Thyroid gland (tissue), 4 donors: ENCODE results near the gene YTHDF2. TPM values are rescaled to one million over a fixed set of nuclear protein-coding genes. Genes with fewer than 3 reads are reported as not detected.
"Not testable (repeated sequence)": the region's sequence is repeated elsewhere in the genome, so short reads cannot be mapped to it uniquely, and the experiment has no call there.

ENCODE experiments used
- DNase-seq, 2 donors: peaks; one replicate each; pipeline ENCODE4 v3.0.0-alpha.2; 2019
- H3K27ac ChIP-seq, 3 donors: fragments of 200-600 bp; sonication (generic); 1 replicate in 2 of 3; 2 replicates in 1 of 3; pipeline ENCODE4 v1.5.1; 2016 to 2019; ENCODE audit warnings: mild to moderate bottlenecking in 1 of 3, moderate library complexity in 1 of 3
- H3K27me3 ChIP-seq: fragments of 200-600 bp; sonication (generic); one replicate; pipeline ENCODE4 v1.5.1; 2019
- H3K36me3 ChIP-seq, 2 donors: fragments of 200-600 bp; sonication (generic); one replicate each; pipeline ENCODE4 v1.5.1; 2016 to 2019
- H3K4me1 ChIP-seq, 2 donors: fragments of 200-600 bp; sonication (generic); one replicate each; pipeline ENCODE4 v1.5.1; 2017 to 2019
- H3K4me3 ChIP-seq, 3 donors: fragments of 200-600 bp; sonication (generic); replicated peaks in 1 of 3; 1 replicate in 2 of 3; 2 replicates in 1 of 3; pipeline ENCODE4 v1.5.1; 2016; ENCODE audit warnings: mild to moderate bottlenecking in 1 of 3
- H3K9me3 ChIP-seq: fragments of 200-600 bp; sonication (generic); one replicate; pipeline ENCODE4 v1.5.1; 2017
- CTCF ChIP-seq, 6 experiments: fragments of 200-600 bp in 3 of 6; fragments of 450-650 bp in 3 of 6; sonication (generic) in 3 of 6; IDR thresholded peaks; one replicate each; pipeline ENCODE4 v1.5.1; 2016 to 2019; ENCODE audit warnings: antibody characterized with exemption in 6 of 6, mild to moderate bottlenecking in 2 of 6, inconsistent platforms in 1 of 6, moderate library complexity in 1 of 6
- POLR2A ChIP-seq, 2 donors: fragments of 450-650 bp; IDR thresholded peaks; one replicate each; pipeline ENCODE4 v1.6.1; 2017; ENCODE audit warnings: antibody characterized with exemption in 2 of 2, mild to moderate bottlenecking in 2 of 2, moderate library complexity in 1 of 2
- whole genome bisulfite sequencing, 2 donors: methylation state at CpG; one replicate each; pipeline ENCODE4 v1.1.5; 2017; 5-methylcytosine and 5-hydroxymethylcytosine counted together
- intact Hi-C: fragments of 100-400 bp; cut with DNase I; formaldehyde crosslinking; loops from one replicate; pipeline ENCODE4 v1.15.1; 2023
- total RNA-seq, 4 donors: library from RNA; depleted of rRNA; stranded (reverse); fragments of >200 nt; gene quantifications; one replicate each; pipeline ENCODE4 v1.2.3, GENCODE V29; 2016

The YTHDF2 gene
- 10 to 100 TPM; 53.1 to 74.4 (median 62.2) TPM for total RNA-seq

- peak; percentile 97 to 99 for DNase-seq
- H3K4me1 ChIP-seq, result peaks cover 29 to 41% of the 10 kb centered on the region in 2 donors
- 0 to 3% methylated on average over 23 to 35 of the region's 92 CpGs for WGBS, 2 donors
- H3K36me3 ChIP-seq, result peaks cover 12% of the 10 kb centered on the region in 2 donors
- H3K9me3 ChIP-seq, result no peaks in the 10 kb centered on the region
- intact Hi-C loops, result loop anchor here (5.0 kb wide), 2 partner anchors 36 to 94 kb away; partner anchors contain the start of gene TAF12
- peak within 1 kb of the TSS; percentile 50 to 98 (median 69) for H3K4me3 ChIP-seq
- peak within 1 kb of the TSS; percentile 82 to 86 (median 85) for H3K27ac ChIP-seq
- H3K27me3 ChIP-seq, result no peaks in the 10 kb centered on the region
- TF ChIP-seq POLR2A (IDR thresholded peaks at IDR 0.05), result peak; percentile 63 to 78
- TF ChIP-seq CTCF (IDR thresholded peaks at IDR 0.05), result peak; percentile 60 to 96 (median 92)
Observed at GRCh38 chr1:28736450-28737306, at the start of gene YTHDF2. Gene YTHDF2 (plus strand): TSS chr1:28736940. CDS start chr1:28737121, 181 bp downstream.

GRCh38 chr1:28691627-28692026 lies 45.1 kb upstream of the YTHDF2 start:
- DNase-seq, H3K27me3 ChIP-seq, intact Hi-C loops, H3K27ac ChIP-seq, H3K9me3 ChIP-seq, H3K4me1 ChIP-seq, H3K4me3 ChIP-seq: not testable (repeated sequence)
- peaks cover 0 to 16% of the 10 kb centered on the region in 2 donors for H3K36me3 ChIP-seq
- 95 to 96% methylated on average over 1 of the region's 1 CpG for WGBS, 2 donors

GRCh38 chr1:28703629-28704028 lies 33.1 kb upstream of the YTHDF2 start:
- Histone ChIP-seq H3K4me3 (no peak overlapping the region), H3K4me1 (no peaks in the 10 kb centered on the region), H3K36me3 (peaks cover 10 to 29% of the 10 kb centered on the region in 2 donors), H3K27me3 (no peaks in the 10 kb centered on the region), H3K27ac (no peak overlapping the region), H3K9me3 (no peaks in the 10 kb centered on the region)
- DNase-seq, result no peak
- TF ChIP-seq CTCF (IDR thresholded peaks at IDR 0.05) (no peak), POLR2A (IDR thresholded peaks at IDR 0.05) (no peak)
- intact Hi-C loops, result no loop called here
- WGBS, 2 donors, result 92 to 97% methylated on average over 3 of the region's 3 CpGs

GRCh38 chr1:28716336-28716735 lies 20.4 kb upstream of the YTHDF2 start:
- Histone ChIP-seq H3K27ac (no peak overlapping the region), H3K27me3 (no peaks in the 10 kb centered on the region), H3K36me3 (peaks cover 19 to 24% of the 10 kb centered on the region in 2 donors), H3K9me3 (no peaks in the 10 kb centered on the region), H3K4me3 (no peak overlapping the region), H3K4me1 (peaks cover 0 to 3% of the 10 kb centered on the region in 2 donors)
- TF ChIP-seq CTCF (IDR thresholded peaks at IDR 0.05) (no peak), POLR2A (IDR thresholded peaks at IDR 0.05) (no peak)
- intact Hi-C loops, result no loop called here
- WGBS, 2 donors, result 98 to 100% methylated on average over 2 of the region's 2 CpGs
- DNase-seq, result no peak

GRCh38 chr1:28718166-28718565 lies 18.6 kb upstream of the YTHDF2 start:
- no peak for DNase-seq
- H3K27me3 ChIP-seq, result no peaks in the 10 kb centered on the region
- H3K4me1 ChIP-seq, result peaks cover 0 to 3% of the 10 kb centered on the region in 2 donors
- 84 to 100% methylated on average over 1 of the region's 1 CpG for WGBS, 2 donors
- intact Hi-C loops, result no loop called here
- no peaks in the 10 kb centered on the region for H3K9me3 ChIP-seq
- no peak overlapping the region for H3K4me3 ChIP-seq
- H3K36me3 ChIP-seq, result peaks cover 10 to 12% of the 10 kb centered on the region in 2 donors
- H3K27ac ChIP-seq, result no peak overlapping the region
- no peak for TF ChIP-seq CTCF (IDR thresholded peaks at IDR 0.05)
- no peak for TF ChIP-seq POLR2A (IDR thresholded peaks at IDR 0.05)
